ENCODE measurements around the gene GRIFIN. TPM values are rescaled to one million over a fixed set of nuclear protein-coding genes. Genes with fewer than 3 reads are reported as not detected.

Gene GRIFIN
- total RNA-seq, 1 donor from 2014 or later: not detected

- Histone ChIP-seq H3K9ac (ENCODE audit: low read depth in 1 of 3, low read length in 3 of 3) (peak overlapping the region in 1 of 3 donors; percentile 66), H3K27ac (ENCODE audit: low read depth, low read length) (no peak overlapping the region), H3K4me3 (ENCODE audit: low read length in 3 of 3) (no peak overlapping the region), H3K4me1 (ENCODE audit: control insufficient read depth in 3 of 3, insufficient read depth in 3 of 3, low read length in 3 of 3) (peaks cover 30 to 47% (median 46%) of the 10 kb centered on the region in 3 donors), H3K36me3 (ENCODE audit: control insufficient read depth in 3 of 3, insufficient read depth in 3 of 3, low read length in 3 of 3) (no peaks in the 10 kb centered on the region), H3K27me3 (ENCODE audit: control insufficient read depth in 3 of 3, insufficient read depth in 3 of 3, low read length in 3 of 3) (peaks cover 4 to 37% (median 11%) of the 10 kb centered on the region in 3 donors), H3K9me3 (ENCODE audit: control insufficient read depth in 3 of 3, low read length in 3 of 3) (no peaks in the 10 kb centered on the region)
Observed at GRCh38 chr7:2507208-2507916, 31.2 kb upstream of the GRIFIN start.

- no peak overlapping the region for H3K4me3 ChIP-seq (ENCODE audit: low read length in 3 of 3)
- H3K9me3 ChIP-seq (ENCODE audit: control insufficient read depth in 3 of 3, low read length in 3 of 3): no peaks in the 10 kb centered on the region
- peaks cover 4 to 35% (median 10%) of the 10 kb centered on the region in 3 donors for H3K27me3 ChIP-seq (ENCODE audit: control insufficient read depth in 3 of 3, insufficient read depth in 3 of 3, low read length in 3 of 3)
- H3K4me1 ChIP-seq (ENCODE audit: control insufficient read depth in 3 of 3, insufficient read depth in 3 of 3, low read length in 3 of 3): peaks cover 26 to 35% (median 31%) of the 10 kb centered on the region in 3 donors
- H3K27ac ChIP-seq (ENCODE audit: low read depth, low read length): no peak overlapping the region
- no peaks in the 10 kb centered on the region for H3K36me3 ChIP-seq (ENCODE audit: control insufficient read depth in 3 of 3, insufficient read depth in 3 of 3, low read length in 3 of 3)
- H3K9ac ChIP-seq (ENCODE audit: low read depth in 1 of 3, low read length in 3 of 3): no peak overlapping the region
Observed at GRCh38 chr7:2505401-2505800, 29.2 kb upstream of the GRIFIN start.

GRCh38 chr7:2504889-2505375 lies 28.7 kb upstream of the GRIFIN start:
- H3K4me1 ChIP-seq (ENCODE audit: control insufficient read depth in 3 of 3, insufficient read depth in 3 of 3, low read length in 3 of 3): peaks cover 26 to 30% (median 29%) of the 10 kb centered on the region in 3 donors

GRCh38 chr7:2504128-2504888 lies 28.1 kb upstream of the GRIFIN start:
- no peak overlapping the region for H3K9ac ChIP-seq (ENCODE audit: low read depth in 1 of 3, low read length in 3 of 3)
- no peak overlapping the region for H3K4me3 ChIP-seq (ENCODE audit: low read length in 3 of 3)
- H3K27ac ChIP-seq (ENCODE audit: low read depth, low read length): no peak overlapping the region
- no peaks in the 10 kb centered on the region for H3K9me3 ChIP-seq (ENCODE audit: control insufficient read depth in 3 of 3, low read length in 3 of 3)
- peaks cover 20 to 24% (median 22%) of the 10 kb centered on the region in 3 donors for H3K4me1 ChIP-seq (ENCODE audit: control insufficient read depth in 3 of 3, insufficient read depth in 3 of 3, low read length in 3 of 3)
- H3K27me3 ChIP-seq (ENCODE audit: control insufficient read depth in 3 of 3, insufficient read depth in 3 of 3, low read length in 3 of 3): peaks cover 5 to 31% (median 10%) of the 10 kb centered on the region in 3 donors
- no peaks in the 10 kb centered on the region for H3K36me3 ChIP-seq (ENCODE audit: control insufficient read depth in 3 of 3, insufficient read depth in 3 of 3, low read length in 3 of 3)

More at GRCh38 chr7:2504889-2505375, 28.7 kb upstream of the GRIFIN start:
- Histone ChIP-seq H3K9ac (ENCODE audit: low read depth in 1 of 3, low read length in 3 of 3) (no peak overlapping the region), H3K27ac (ENCODE audit: low read depth, low read length) (no peak overlapping the region), H3K9me3 (ENCODE audit: control insufficient read depth in 3 of 3, low read length in 3 of 3) (no peaks in the 10 kb centered on the region), H3K36me3 (ENCODE audit: control insufficient read depth in 3 of 3, insufficient read depth in 3 of 3, low read length in 3 of 3) (no peaks in the 10 kb centered on the region), H3K27me3 (ENCODE audit: control insufficient read depth in 3 of 3, insufficient read depth in 3 of 3, low read length in 3 of 3) (peaks cover 4 to 34% (median 10%) of the 10 kb centered on the region in 3 donors), H3K4me3 (ENCODE audit: low read length in 3 of 3) (no peak overlapping the region)

- Histone ChIP-seq H3K36me3 (ENCODE audit: control insufficient read depth in 3 of 3, insufficient read depth in 3 of 3, low read length in 3 of 3) (no peaks in the 10 kb centered on the region), H3K4me3 (ENCODE audit: low read length in 3 of 3) (no peak overlapping the region), H3K9ac (ENCODE audit: low read depth in 1 of 3, low read length in 3 of 3) (no peak overlapping the region), H3K27ac (ENCODE audit: low read depth, low read length) (no peak overlapping the region), H3K9me3 (ENCODE audit: control insufficient read depth in 3 of 3, low read length in 3 of 3) (no peaks in the 10 kb centered on the region), H3K4me1 (ENCODE audit: control insufficient read depth in 3 of 3, insufficient read depth in 3 of 3, low read length in 3 of 3) (peaks cover 10 to 14% (median 12%) of the 10 kb centered on the region in 3 donors), H3K27me3 (ENCODE audit: control insufficient read depth in 3 of 3, insufficient read depth in 3 of 3, low read length in 3 of 3) (peaks cover 9 to 38% (median 14%) of the 10 kb centered on the region in 3 donors)
Observed at GRCh38 chr7:2503056-2503941, 27.1 kb upstream of the GRIFIN start.

- Histone ChIP-seq H3K4me1 (ENCODE audit: control insufficient read depth in 3 of 3, insufficient read depth in 3 of 3, low read length in 3 of 3) (peaks cover 3 to 8% (median 5%) of the 10 kb centered on the region in 3 donors), H3K4me3 (ENCODE audit: low read length in 3 of 3) (no peak overlapping the region), H3K36me3 (ENCODE audit: control insufficient read depth in 3 of 3, insufficient read depth in 3 of 3, low read length in 3 of 3) (no peaks in the 10 kb centered on the region), H3K9ac (ENCODE audit: low read depth in 1 of 3, low read length in 3 of 3) (no peak overlapping the region), H3K9me3 (ENCODE audit: control insufficient read depth in 3 of 3, low read length in 3 of 3) (no peaks in the 10 kb centered on the region), H3K27ac (ENCODE audit: low read depth, low read length) (no peak overlapping the region), H3K27me3 (ENCODE audit: control insufficient read depth in 3 of 3, insufficient read depth in 3 of 3, low read length in 3 of 3) (peaks cover 14 to 38% (median 19%) of the 10 kb centered on the region in 3 donors)
Observed at GRCh38 chr7:2502647-2502966, 26.4 kb upstream of the GRIFIN start.

- H3K9me3 ChIP-seq (ENCODE audit: control insufficient read depth in 3 of 3, low read length in 3 of 3): no peaks in the 10 kb centered on the region
- no peak overlapping the region for H3K9ac ChIP-seq (ENCODE audit: low read depth in 1 of 3, low read length in 3 of 3)
- peaks cover 3 to 7% (median 7%) of the 10 kb centered on the region in 3 donors for H3K4me1 ChIP-seq (ENCODE audit: control insufficient read depth in 3 of 3, insufficient read depth in 3 of 3, low read length in 3 of 3)
- no peak overlapping the region for H3K27ac ChIP-seq (ENCODE audit: low read depth, low read length)
- H3K4me3 ChIP-seq (ENCODE audit: low read length in 3 of 3): no peak overlapping the region
- H3K36me3 ChIP-seq (ENCODE audit: control insufficient read depth in 3 of 3, insufficient read depth in 3 of 3, low read length in 3 of 3): no peaks in the 10 kb centered on the region
- H3K27me3 ChIP-seq (ENCODE audit: control insufficient read depth in 3 of 3, insufficient read depth in 3 of 3, low read length in 3 of 3): peaks cover 19 to 42% (median 21%) of the 10 kb centered on the region in 3 donors
Observed at GRCh38 chr7:2501947-2502646, 25.9 kb upstream of the GRIFIN start.

GRCh38 chr7:2500701-2501100 lies 24.5 kb upstream of the GRIFIN start:
- no peaks in the 10 kb centered on the region for H3K36me3 ChIP-seq (ENCODE audit: control insufficient read depth in 3 of 3, insufficient read depth in 3 of 3, low read length in 3 of 3)
- no peak overlapping the region for H3K27ac ChIP-seq (ENCODE audit: low read depth, low read length)
- no peak overlapping the region for H3K9ac ChIP-seq (ENCODE audit: low read depth in 1 of 3, low read length in 3 of 3)
- H3K4me1 ChIP-seq (ENCODE audit: control insufficient read depth in 3 of 3, insufficient read depth in 3 of 3, low read length in 3 of 3): peaks cover 3 to 7% (median 7%) of the 10 kb centered on the region in 3 donors
- peaks cover 26 to 49% (median 28%) of the 10 kb centered on the region in 3 donors for H3K27me3 ChIP-seq (ENCODE audit: control insufficient read depth in 3 of 3, insufficient read depth in 3 of 3, low read length in 3 of 3)
- H3K9me3 ChIP-seq (ENCODE audit: control insufficient read depth in 3 of 3, low read length in 3 of 3): no peaks in the 10 kb centered on the region
- no peak overlapping the region for H3K4me3 ChIP-seq (ENCODE audit: low read length in 3 of 3)

All from skeletal muscle tissue (tissue), 4 donors.